NCI-H2196 treated with DMSO at 0.1 percent for 48 hours (cell line): ENCODE results near the gene IMPA2.
"Not testable (repeated sequence)": the region's sequence is repeated elsewhere in the genome, so short reads cannot be mapped to it uniquely, and the experiment has no call there.

Experiments
- DNase-seq: peaks from one replicate; lab custom pipeline; 2025; ENCODE audit not compliant: unreplicated experiment; lab: John Stamatoyannopoulos, UW

IMPA2 gene

DNA sequence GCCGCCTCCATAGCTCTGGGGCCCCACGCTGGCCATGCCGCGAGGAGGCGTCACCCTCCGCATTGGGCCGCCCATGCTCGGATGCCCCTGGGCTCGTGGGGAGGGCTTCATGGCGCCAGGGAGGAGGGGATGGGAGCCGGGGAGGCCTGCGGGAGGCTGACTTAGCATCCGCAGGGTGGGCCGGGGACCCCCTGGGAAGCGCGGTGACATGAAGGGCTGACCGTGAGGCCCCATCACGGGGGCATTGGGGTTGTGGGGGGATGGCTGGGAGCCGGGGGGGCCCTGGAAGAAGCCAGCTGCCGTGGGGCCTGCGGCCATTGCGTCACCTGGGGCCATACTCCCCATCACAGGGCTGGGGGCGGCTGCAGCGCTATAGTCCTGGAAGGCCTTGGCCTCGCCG lies 86.4 kb downstream of the IMPA2 start:
- DNase-seq: no peak

DNA sequence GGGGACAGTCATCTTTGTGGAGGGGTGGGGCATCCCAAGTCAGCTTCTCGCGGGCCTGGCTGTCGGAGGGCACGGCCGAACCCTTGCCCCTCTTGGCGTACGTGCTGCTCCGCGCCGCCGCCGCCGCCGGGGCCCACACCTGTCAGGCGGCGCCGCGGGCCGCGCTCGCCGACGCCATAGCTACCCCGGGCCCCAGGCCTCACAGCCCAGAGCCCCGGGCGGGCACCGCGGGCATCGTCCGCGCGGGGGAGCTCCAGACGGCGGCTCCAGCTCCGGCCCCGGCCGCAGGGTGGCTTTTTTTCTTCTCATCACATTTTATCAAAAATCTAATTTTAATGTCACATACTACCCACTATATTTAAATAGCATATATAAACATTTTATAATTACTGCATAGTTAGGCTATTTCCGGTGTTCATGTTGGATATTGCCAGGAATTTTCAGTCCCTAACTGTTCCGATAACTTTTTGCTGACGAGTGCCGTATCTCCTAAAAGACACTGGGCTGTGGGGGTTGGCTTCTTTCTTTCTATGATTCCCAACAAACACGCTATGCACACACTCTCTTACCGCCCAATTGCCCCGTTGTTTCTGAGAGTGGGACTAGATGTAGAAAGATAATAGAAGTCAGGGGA lies 87.1 kb downstream of the IMPA2 start:
- not testable (repeated sequence) for DNase-seq

DNA sequence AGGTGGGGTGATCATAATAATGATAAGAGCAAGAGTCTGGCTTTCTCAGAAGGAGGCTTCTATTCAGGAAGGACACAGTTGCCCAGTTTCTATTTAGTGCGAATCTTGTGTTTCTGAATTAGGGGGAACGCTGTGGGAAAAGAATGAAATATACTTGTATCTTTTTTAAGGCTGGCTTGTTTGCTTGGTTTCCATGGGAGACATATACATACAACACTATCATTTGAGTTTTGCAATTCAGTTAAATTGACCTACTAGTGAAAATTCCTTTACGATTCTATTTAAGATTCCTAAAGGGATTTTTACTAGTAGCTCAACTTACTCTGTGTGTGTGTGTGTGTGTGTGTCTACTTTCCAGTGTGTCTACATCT lies 87.6 kb downstream of the IMPA2 start:
- DNase-seq: no peak

DNA sequence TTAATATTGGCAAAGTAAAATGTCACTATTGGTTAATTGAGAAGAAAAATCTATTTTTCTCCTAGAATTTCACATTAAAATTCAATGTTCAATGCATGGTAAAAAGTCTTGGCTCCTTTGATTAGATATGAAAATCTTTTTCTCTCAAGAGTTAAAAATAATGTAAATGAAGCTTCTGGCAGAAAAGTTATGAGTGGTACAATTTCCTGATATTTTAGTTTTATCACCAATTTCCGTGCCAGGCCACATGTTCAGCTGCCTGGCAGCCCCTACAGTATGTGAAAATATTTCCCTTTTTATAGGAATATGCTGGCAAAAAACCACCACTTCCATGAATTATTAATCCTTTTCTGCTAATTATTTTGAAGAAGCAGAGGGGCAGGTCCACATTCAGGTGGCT lies 89.8 kb downstream of the IMPA2 start:
- not testable (repeated sequence) for DNase-seq

DNA sequence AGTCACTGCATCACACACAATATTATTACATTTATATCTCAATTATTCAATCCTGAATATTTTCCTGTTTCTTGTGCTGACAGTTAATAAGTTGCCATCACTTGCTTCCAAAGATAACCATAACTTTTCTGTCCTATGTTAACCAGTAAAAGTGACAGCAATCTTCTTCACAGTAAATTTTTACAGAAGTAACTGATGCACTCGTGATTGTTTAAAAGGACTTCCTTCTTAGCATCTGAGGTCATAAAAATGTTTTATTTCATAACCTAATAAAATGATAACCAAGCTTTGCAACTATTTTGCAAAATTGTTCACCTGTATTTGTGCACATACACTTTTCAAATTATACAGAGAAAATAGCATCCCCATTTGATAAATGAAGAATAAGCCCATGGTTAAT lies 91.7 kb downstream of the IMPA2 start:
- no peak for DNase-seq

DNA sequence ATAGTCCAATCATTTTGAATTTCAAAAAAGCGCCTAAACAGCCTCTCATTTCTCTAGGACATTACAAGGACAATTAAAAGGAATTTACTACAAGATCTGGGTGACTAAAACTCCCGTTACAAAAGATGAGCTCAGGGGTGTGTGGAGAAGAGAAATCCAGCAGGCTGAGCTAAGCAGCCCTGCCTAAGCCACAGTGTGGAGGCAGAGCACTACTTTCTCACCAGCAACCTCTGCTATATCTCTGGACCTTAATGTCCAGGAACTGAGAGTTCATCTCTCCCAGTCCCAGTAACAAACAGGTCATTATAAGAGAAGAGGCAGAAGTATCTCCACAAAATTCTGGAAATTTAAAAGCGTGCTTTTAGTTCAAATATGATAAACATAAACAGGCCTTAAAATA lies 93.4 kb downstream of the IMPA2 start:
- DNase-seq: no peak

DNA sequence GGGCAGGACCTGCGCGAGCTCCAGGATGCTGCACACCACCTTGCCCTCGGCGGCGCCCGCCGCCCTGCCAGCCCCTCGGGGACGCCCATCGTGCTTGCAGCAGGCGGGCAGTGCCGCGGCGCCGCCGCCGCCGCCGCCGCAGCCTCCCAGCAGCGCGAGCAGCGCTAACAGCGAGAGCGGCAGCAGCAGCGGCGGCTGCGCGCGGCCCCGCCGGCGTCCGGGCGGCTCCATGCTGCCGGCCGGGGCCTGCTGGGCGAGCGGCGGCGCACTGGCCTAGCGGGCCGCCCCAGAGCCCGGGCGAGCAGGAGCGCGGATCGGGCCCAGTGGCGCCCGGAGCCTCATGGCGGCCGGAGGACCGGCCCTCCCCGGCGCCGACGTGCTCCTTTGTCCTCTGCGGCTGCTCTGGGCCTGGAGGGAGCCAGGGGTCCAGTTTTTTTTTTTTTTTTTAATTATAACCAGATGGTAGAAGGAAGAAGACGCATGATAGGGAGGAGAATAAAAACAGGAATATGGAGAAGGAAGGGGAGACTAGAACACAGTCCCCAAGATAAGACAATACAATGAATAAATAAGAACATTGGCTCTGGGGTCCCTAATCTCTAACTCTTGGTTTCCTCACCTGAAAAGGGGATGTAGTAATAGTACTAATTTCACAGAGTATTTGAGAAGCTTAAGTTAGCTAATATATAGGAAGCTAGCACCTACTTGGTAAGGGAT lies 95.3 kb downstream of the IMPA2 start:
- no peak for DNase-seq

DNA sequence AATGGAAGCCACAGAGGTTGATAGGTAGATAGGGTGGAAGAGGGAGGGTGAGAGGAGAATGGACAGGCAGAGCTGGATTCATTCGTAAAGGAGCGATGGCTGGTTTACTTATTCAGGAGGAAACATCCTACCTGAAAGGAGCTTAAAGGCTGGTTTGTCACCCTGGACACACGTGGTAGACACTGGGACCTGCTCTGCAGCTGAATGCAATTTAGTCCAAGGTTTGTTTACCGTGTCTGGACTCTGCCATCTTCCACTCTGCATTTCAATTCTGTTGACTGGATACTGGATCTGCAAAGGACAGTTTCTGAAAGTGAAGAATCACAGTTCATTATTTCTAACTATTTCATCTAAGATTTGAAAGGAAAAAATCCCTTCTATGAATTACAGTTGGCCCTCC lies 96.7 kb downstream of the IMPA2 start:
- not testable (repeated sequence) for DNase-seq

DNA sequence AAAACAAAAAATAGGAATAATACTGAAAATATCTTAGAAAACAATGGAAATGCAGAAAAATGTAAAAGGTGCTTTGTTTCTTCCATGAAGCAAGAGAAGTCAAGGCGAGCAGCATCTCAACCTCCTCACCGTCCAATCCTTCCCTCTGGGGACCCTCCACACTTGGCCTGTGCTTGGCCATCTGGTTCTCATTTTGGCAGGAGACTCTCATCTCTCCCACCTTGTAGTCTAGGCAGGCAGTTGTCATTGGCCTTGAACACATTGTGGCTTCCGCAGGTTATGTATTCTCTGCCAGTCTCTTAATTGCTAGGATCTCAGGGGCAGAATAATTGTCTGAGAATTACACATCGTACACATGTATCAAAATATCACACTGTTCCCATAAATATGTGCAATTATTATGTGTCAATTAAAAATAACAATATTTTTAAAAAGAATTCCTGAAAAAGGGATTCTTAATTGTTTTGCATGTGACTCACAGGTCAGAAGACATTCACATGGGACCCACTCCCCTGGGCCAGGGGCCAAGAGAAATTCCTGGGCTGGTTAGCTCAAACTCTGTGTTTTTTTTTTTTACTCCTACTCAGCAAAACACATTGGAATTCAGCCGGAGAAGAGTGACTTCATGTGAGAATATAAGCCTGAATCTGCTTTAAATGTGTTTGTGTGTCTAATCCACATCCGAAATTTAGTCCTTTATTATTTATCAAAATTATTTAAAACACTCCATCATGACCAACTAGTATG lies 98.4 kb downstream of the IMPA2 start:
- DNase-seq: no peak
